GM19467 (cell line): ENCODE data around the gene GRIA4.
"Not testable (repeated sequence)": the region's sequence is repeated elsewhere in the genome, so short reads cannot be mapped to it uniquely, and the experiment has no call there.

ENCODE experiments used
- ATAC-seq: cut with Tn5 transposase; IDR thresholded peaks from one replicate; pipeline ENCODE4 v1.9.1; 2021; ENCODE audit warnings: mild to moderate bottlenecking, moderate library complexity; ENCODE audit not compliant: unreplicated experiment

The GRIA4 gene

GRCh38 chr11:105856954-105857353 lies 247.1 kb downstream of the GRIA4 start:
- ATAC-seq, result no peak

- ATAC-seq, result no peak
Observed at GRCh38 chr11:105857728-105858127, 247.9 kb downstream of the GRIA4 start.

- no peak for ATAC-seq
Observed at GRCh38 chr11:105858841-105859240, 249.0 kb downstream of the GRIA4 start.

- ATAC-seq, result no peak
Observed at GRCh38 chr11:105860105-105860504, 250.2 kb downstream of the GRIA4 start.

GRCh38 chr11:105861225-105861624 lies 251.4 kb downstream of the GRIA4 start:
- ATAC-seq, result no peak

- ATAC-seq, result no peak
Observed at GRCh38 chr11:105862736-105863367, 253.0 kb downstream of the GRIA4 start.

GRCh38 chr11:105863523-105863922 lies 253.7 kb downstream of the GRIA4 start:
- no peak for ATAC-seq

GRCh38 chr11:105867742-105868141 lies 257.9 kb downstream of the GRIA4 start:
- ATAC-seq, result no peak

- ATAC-seq, result no peak
Observed at GRCh38 chr11:105868762-105869285, 259.0 kb downstream of the GRIA4 start.

- ATAC-seq, result no peak
Observed at GRCh38 chr11:105870516-105871113, 260.7 kb downstream of the GRIA4 start.

GRCh38 chr11:105878510-105878909 lies 268.6 kb downstream of the GRIA4 start:
- ATAC-seq, result no peak

GRCh38 chr11:105878927-105879326 lies 269.1 kb downstream of the GRIA4 start:
- ATAC-seq, result not testable (repeated sequence)

- ATAC-seq, result no peak
Observed at GRCh38 chr11:105881027-105881426, 271.2 kb downstream of the GRIA4 start.

GRCh38 chr11:105884436-105884835 lies 274.6 kb downstream of the GRIA4 start:
- ATAC-seq, result no peak

- ATAC-seq, result no peak
Observed at GRCh38 chr11:105891685-105892084, 281.8 kb downstream of the GRIA4 start.

GRCh38 chr11:105897161-105897560 lies 287.3 kb downstream of the GRIA4 start:
- no peak for ATAC-seq

- no peak for ATAC-seq
Observed at GRCh38 chr11:105899772-105900171, 289.9 kb downstream of the GRIA4 start.

- no peak for ATAC-seq
Observed at GRCh38 chr11:105900515-105901035, 290.7 kb downstream of the GRIA4 start.

- ATAC-seq, result no peak
Observed at GRCh38 chr11:105903113-105903512, 293.2 kb downstream of the GRIA4 start.

GRCh38 chr11:105906517-105906916 lies 296.6 kb downstream of the GRIA4 start:
- no peak for ATAC-seq

GRCh38 chr11:105907319-105907718 lies 297.4 kb downstream of the GRIA4 start:
- ATAC-seq, result no peak

- ATAC-seq, result no peak
Observed at GRCh38 chr11:105910095-105910715, 300.3 kb downstream of the GRIA4 start.
